ACC112 (cell line): ENCODE results near the gene OCA2.

Source experiments
- H2AFZ ChIP-seq: fragments of 200-600 bp; sonication (generic); one replicate; pipeline ENCODE4 v1.6.0; 2017; ENCODE audit warnings: antibody characterized with exemption, low read length; ENCODE audit not compliant: unreplicated experiment
- H3K27ac ChIP-seq: fragments of 200-600 bp; sonication (generic); 2 replicates; pipeline ENCODE4 v1.5.1; 2014; ENCODE audit warnings: low read depth, mild to moderate bottlenecking, antibody characterized with exemption, low read length, moderate library complexity
- H3K27me3 ChIP-seq: fragments of 200-600 bp; sonication (generic); 2 replicates; pipeline ENCODE4 v1.6.1; 2014; ENCODE audit warnings: mild to moderate bottlenecking, antibody characterized with exemption, low read length, moderate library complexity, mixed read lengths; ENCODE audit not compliant: insufficient read depth
- H3K36me3 ChIP-seq: fragments of 200-600 bp; sonication (generic); 2 replicates; pipeline ENCODE4 v1.6.1; 2016; ENCODE audit warnings: mild to moderate bottlenecking, antibody characterized with exemption, low read length, moderate library complexity, mixed read lengths; ENCODE audit not compliant: insufficient read depth
- H3K4me1 ChIP-seq: fragments of 200-600 bp; sonication (generic); one replicate; pipeline ENCODE4 v1.6.1; 2016; ENCODE audit warnings: low read length, mixed read lengths; ENCODE audit not compliant: insufficient read depth, unreplicated experiment, control insufficient read depth
- H3K4me3 ChIP-seq: fragments of 200-600 bp; sonication (generic); 2 replicates; pipeline ENCODE4 v1.5.1; 2014; ENCODE audit warnings: mild to moderate bottlenecking, low read depth, low read length
- H3K79me2 ChIP-seq: fragments of 200-600 bp; sonication (generic); one replicate; pipeline ENCODE4 v1.6.0; 2016; ENCODE audit warnings: low read length; ENCODE audit not compliant: control insufficient read depth, unreplicated experiment, insufficient read depth

OCA2 gene

DNA sequence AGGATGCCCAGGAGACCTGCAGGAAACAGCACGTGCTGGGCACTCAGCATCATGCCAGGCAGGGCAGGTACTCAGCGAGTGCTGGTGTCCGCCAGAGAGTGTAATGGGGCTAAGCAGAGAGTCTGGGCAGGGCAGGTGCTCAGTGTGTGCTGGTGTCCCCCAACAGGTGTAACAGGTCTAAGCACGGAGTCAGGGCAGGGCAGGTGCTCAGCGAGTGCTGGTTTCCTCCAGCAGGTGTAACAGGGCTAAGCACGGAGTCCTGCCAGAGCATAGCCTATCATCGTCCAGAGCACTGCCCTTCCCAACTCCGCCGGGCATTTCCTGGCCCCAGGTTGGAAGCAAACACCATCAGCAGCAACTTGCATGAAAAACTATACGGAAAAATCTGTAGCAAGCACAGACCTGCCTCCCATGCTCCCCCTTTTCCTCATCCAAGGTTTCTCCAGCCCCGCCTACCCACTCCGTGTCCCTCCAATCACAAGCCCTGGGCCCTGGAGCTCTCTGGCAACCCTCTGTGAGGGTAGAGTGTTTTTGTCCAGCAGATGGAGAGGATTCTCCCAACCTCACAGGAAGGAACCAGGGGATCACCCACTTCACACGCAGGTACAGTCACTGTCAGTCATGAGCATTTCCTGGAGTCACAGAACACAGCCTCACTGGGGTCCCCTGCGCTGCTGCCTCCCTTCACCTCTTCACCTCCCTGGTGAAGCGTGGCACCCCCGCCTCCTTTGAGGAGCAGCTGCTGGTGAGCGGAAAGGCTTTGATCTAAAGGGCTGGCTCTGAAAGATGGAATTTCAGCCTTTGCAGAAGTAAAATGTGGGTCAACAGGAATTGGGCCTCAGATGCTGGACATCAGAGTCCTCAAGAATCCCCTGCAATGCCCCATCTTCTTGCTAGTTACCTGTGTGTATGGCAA is 302.5 kb downstream of the OCA2 start:
- no peaks in the 10 kb centered on the region for H3K36me3 ChIP-seq
- no peaks in the 10 kb centered on the region for H3K79me2 ChIP-seq
- no peak overlapping the region for H3K4me3 ChIP-seq
- H3K27ac ChIP-seq: no peak overlapping the region
- H3K4me1 ChIP-seq: no peaks in the 10 kb centered on the region
- no peak overlapping the region for H2AFZ ChIP-seq
- no peaks in the 10 kb centered on the region for H3K27me3 ChIP-seq

DNA sequence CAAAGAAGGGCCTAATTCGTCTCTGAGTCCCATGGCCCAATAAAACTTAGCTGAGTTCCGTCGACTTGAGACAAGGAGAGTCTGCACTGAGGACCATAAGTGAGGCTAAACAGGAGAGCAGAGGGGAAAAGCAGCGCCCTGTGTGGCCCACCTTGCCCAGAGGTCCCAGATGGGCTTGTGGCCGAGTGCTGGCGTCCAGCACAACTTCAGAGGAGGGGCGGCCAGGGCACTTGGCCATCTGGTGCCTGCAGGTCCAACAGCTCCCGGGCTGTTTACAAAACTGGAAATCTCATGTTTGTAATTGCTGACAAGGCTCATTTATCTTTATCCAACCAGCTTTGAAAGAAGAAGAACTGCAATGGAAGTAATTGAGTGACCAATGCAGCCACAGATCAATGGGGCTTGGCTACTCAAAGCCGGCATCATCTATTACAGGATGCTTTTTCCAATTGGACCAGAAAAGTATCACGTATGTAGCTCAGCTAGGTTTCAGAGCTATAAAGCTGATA is 306.3 kb downstream of the OCA2 start:
- Histone ChIP-seq H3K79me2 (no peaks in the 10 kb centered on the region), H2AFZ (no peak overlapping the region), H3K4me1 (no peaks in the 10 kb centered on the region), H3K4me3 (no peak overlapping the region), H3K36me3 (no peaks in the 10 kb centered on the region), H3K27me3 (no peaks in the 10 kb centered on the region), H3K27ac (no peak overlapping the region)

DNA sequence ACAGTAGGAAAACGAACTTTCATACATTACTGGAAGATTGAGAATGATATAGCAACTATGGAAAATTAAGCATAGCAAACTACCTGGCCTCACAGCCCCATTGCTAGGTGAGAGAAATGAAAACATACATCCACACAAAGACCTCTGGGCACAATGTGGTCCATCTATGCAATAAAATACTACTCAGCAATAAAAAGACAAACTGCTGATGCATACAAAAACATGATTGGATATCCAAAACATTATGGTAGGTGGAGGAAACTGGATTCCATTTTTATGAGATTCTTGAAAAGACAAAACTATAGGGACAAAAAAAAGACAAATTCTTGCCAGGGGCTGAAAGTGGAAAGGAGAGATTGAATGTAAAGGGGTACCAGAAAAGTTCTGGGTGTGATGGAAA is 308.8 kb downstream of the OCA2 start:
- H3K79me2 ChIP-seq: no peaks in the 10 kb centered on the region
- H3K27me3 ChIP-seq: no peaks in the 10 kb centered on the region
- no peaks in the 10 kb centered on the region for H3K36me3 ChIP-seq
- no peaks in the 10 kb centered on the region for H3K4me1 ChIP-seq
- H2AFZ ChIP-seq: no peak overlapping the region
- no peak overlapping the region for H3K27ac ChIP-seq
- H3K4me3 ChIP-seq: no peak overlapping the region

DNA sequence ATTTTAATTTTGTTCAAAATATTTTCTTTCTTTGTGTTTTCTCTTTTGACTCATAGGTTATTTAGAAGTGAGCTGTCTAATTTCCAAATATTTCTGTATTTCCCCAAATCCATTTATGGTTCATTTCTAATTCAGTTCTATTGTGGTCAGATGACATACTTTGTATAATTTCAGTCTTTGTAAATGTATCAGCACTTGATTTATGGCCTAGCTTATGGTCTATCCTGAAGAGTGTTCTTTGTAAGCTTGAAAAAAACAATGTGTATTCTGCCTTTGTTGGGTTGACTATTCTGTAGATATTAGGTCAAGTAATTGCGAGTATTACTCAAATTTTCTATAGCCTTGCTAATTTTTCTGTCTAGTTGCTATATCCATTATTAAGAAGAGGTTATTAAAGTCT is 311.2 kb downstream of the OCA2 start:
- H3K79me2 ChIP-seq: no peaks in the 10 kb centered on the region

DNA sequence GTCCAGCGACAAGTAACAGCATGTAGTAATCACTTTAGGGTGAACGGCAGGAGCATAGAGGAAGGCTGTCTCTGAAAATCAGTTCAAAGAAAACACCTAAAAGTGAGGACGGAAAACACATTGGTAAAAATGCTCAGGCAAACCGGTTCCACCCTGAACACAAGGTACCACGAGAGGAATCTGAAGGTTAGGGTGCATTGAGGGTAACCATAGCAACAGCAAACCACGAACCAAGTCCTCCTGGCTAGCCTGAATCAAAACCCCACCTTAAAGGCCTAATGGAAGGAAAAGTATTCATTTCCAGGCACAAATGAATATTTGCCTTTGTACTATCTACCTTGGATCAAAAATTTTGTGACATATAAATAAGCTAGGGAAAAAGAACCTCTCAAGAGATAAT is 315.0 kb downstream of the OCA2 start:
- no peaks in the 10 kb centered on the region for H3K4me1 ChIP-seq
- H3K36me3 ChIP-seq: no peaks in the 10 kb centered on the region
- H3K4me3 ChIP-seq: no peak overlapping the region
- no peaks in the 10 kb centered on the region for H3K27me3 ChIP-seq
- H2AFZ ChIP-seq: no peak overlapping the region
- H3K79me2 ChIP-seq: no peaks in the 10 kb centered on the region
- H3K27ac ChIP-seq: no peak overlapping the region

More for the DNA sequence above, 311.2 kb downstream of the OCA2 start:
- H3K27me3 ChIP-seq: no peaks in the 10 kb centered on the region
- no peak overlapping the region for H2AFZ ChIP-seq
- no peak overlapping the region for H3K27ac ChIP-seq
- no peaks in the 10 kb centered on the region for H3K36me3 ChIP-seq
- no peak overlapping the region for H3K4me3 ChIP-seq
- no peaks in the 10 kb centered on the region for H3K4me1 ChIP-seq

DNA sequence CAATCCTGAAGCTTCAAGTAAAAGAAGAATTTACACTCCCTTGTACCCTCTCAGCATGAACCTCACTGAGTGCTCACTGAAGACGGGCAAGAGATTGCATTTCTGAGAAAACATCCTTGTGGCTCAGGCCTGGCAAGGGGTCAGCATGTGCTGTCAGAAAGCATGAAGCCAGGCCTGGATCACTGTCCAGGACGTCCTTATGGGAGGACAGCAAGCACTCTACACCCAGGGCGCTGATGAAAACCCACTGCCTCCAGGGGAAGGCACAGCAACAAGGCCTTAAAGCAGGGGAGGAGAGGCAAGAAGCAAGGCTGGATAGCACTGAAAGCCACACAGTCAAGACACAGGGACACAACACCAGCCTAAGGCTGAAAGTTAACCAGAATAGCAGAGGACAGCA is 315.4 kb downstream of the OCA2 start:
- no peak overlapping the region for H3K4me3 ChIP-seq
- H3K4me1 ChIP-seq: no peaks in the 10 kb centered on the region

DNA sequence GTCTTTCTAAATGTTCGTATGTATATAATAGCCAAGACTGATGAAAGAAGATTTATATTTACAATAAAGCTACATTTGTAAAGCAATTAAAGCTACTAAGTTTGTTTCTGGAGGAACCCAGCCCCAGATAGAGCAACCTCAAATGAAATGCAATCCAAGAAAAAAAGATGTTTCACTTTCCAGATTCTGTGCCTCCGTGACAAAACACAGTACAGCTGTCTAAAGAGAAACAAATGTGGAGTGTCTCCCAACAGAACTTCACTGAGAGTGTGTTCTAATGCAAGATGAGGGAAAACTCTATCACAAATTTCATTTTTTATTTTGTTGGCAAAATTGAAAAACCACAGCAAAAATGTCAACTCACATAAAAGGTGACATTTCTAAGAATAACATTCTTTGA is 317.0 kb downstream of the OCA2 start:
- Histone ChIP-seq H3K79me2 (no peaks in the 10 kb centered on the region), H2AFZ (no peak overlapping the region), H3K4me3 (no peak overlapping the region), H3K27me3 (no peaks in the 10 kb centered on the region), H3K27ac (no peak overlapping the region), H3K36me3 (no peaks in the 10 kb centered on the region), H3K4me1 (no peaks in the 10 kb centered on the region)

More for the DNA sequence above, 315.4 kb downstream of the OCA2 start:
- no peak overlapping the region for H2AFZ ChIP-seq
- no peaks in the 10 kb centered on the region for H3K27me3 ChIP-seq
- no peak overlapping the region for H3K27ac ChIP-seq
- no peaks in the 10 kb centered on the region for H3K79me2 ChIP-seq
- no peaks in the 10 kb centered on the region for H3K36me3 ChIP-seq

DNA sequence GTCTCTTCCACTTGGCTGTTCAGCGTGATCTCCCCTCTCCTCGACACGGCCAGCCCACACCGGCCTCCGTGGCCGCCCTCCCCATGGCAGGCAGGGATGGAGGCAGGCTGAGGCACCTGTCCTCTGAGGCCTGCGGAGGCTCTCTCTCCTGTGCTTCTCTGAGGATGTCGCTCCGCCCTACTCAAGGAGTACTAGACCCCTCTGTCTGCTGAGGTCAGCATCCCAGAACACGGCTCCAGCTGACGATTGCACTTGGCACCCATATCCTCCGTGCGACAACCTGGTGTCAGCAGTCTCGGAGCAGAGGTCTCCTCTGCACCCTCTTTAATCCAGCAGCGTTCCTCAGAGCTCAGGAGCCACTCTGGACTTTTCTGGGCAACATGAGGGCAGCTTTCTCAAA is 322.6 kb downstream of the OCA2 start:
- H3K27me3 ChIP-seq: no peaks in the 10 kb centered on the region
- no peaks in the 10 kb centered on the region for H3K79me2 ChIP-seq
- no peaks in the 10 kb centered on the region for H3K4me1 ChIP-seq
- no peak overlapping the region for H3K4me3 ChIP-seq
- H3K36me3 ChIP-seq: no peaks in the 10 kb centered on the region
- H2AFZ ChIP-seq: no peak overlapping the region
- no peak overlapping the region for H3K27ac ChIP-seq

DNA sequence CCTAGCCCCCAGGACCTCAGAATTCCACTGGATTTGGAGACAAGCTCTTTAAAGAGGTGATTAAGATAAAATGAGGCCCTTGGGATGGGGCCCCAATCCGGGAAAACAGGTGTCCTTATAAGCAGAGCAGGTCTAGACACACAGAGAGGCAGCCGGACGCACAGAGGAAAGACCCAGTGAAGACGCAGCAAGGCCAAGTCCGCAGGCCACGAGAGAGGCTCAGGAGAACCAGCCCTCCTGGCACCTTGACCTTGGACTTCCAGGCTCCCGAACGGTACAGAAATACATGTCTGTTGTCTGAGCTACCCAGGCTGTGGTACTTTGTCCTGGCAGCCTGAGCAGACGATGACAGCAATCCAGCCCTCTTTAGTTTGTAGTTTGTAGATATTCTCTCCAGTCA is 324.5 kb downstream of the OCA2 start:
- H2AFZ ChIP-seq: no peak overlapping the region
- H3K27ac ChIP-seq: no peak overlapping the region
- H3K79me2 ChIP-seq: no peaks in the 10 kb centered on the region
- H3K36me3 ChIP-seq: no peaks in the 10 kb centered on the region
- no peaks in the 10 kb centered on the region for H3K27me3 ChIP-seq
- no peak overlapping the region for H3K4me3 ChIP-seq
- no peaks in the 10 kb centered on the region for H3K4me1 ChIP-seq

DNA sequence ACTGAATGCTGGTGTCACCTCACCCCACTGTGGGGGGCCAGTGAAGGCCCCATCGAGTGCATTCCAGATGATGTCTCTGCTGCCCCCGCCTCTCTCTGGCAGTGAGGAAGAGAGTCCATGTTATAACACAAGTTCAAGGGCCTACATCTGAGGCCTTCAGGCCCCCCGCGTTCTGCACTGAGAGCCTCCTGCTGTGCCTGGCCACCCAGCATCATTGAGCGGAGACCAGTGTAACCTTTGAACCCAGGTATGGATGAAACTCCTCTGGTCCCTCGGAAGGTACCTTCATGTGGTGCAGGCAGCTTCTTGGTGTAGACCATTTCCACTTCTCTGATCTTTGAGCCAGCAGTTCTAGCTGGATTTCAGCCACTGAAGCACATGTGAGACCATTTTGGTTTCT is 324.9 kb downstream of the OCA2 start:
- no peak overlapping the region for H2AFZ ChIP-seq
- no peak overlapping the region for H3K4me3 ChIP-seq
- H3K4me1 ChIP-seq: no peaks in the 10 kb centered on the region
- H3K27me3 ChIP-seq: no peaks in the 10 kb centered on the region
- H3K36me3 ChIP-seq: no peaks in the 10 kb centered on the region
- H3K79me2 ChIP-seq: no peaks in the 10 kb centered on the region
- H3K27ac ChIP-seq: no peak overlapping the region

DNA sequence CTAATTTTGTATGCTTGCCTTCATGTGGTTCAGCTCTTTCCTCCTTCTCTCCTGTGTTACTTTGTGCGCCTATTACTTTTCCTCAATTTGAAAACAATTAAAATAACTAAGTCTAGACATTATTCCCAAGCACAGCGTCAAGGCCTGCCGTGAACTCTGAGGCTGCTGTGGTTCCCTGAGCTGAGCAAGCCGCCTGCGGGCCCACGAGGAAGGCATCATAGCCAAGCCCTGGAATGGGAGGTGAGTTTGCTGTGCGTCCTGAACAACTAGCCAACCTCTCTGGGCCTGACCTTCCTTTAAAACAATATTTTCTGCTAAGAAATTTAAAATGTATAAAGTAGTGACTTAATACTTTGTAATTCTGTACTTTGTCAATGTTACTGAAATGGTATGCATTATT is 327.2 kb downstream of the OCA2 start:
- Histone ChIP-seq H3K27ac (no peak overlapping the region), H3K4me3 (no peak overlapping the region), H3K36me3 (no peaks in the 10 kb centered on the region), H3K4me1 (no peaks in the 10 kb centered on the region), H2AFZ (no peak overlapping the region), H3K79me2 (no peaks in the 10 kb centered on the region), H3K27me3 (no peaks in the 10 kb centered on the region)
